ENCODE data around the gene PRKCQ. TPM values are rescaled to one million over a fixed set of nuclear protein-coding genes. Genes with fewer than 3 reads are reported as not detected.

The PRKCQ gene
- total and polyA plus RNA-seq, 2 of the 4 experiments (the other 2 are of a cell fraction), result under 0.01 to 0.03 TPM

GRCh38 chr10:6514844-6515780 lies 65.0 kb downstream of the PRKCQ start:
- Histone ChIP-seq H3K27me3 (ENCODE audit: control insufficient read depth, insufficient read depth, low read length) (peaks cover 13% of the 10 kb centered on the region), H3K9me1 (ENCODE audit: insufficient read depth, low read length) (no peaks in the 10 kb centered on the region), H2BK20ac (ENCODE audit: low read depth, low read length) (no peak overlapping the region), H3K36me3 (ENCODE audit: control insufficient read depth, insufficient read depth, low read length) (no peaks in the 10 kb centered on the region), H3K23ac (ENCODE audit: low read depth, low read length) (no peak overlapping the region), H3K14ac (replicated peaks; ENCODE audit: low read depth, low read length) (no peak overlapping the region), H2BK120ac (ENCODE audit: low read depth, low read length) (no peak overlapping the region), H4K5ac (ENCODE audit: low read depth, low read length) (no peak overlapping the region), H3K4ac (ENCODE audit: low read depth, low read length) (no peak overlapping the region), H2AFZ (replicated peaks; ENCODE audit: low read length, poor library complexity) (no peak overlapping the region), H3K18ac (ENCODE audit: low read depth, low read length) (no peak overlapping the region), H4K91ac (ENCODE audit: insufficient read depth, low read depth, low read length) (no peak overlapping the region), H3K4me3 (ENCODE audit: insufficient read depth, low read depth, low read length) (no peak overlapping the region), H3K4me2 (ENCODE audit: low read depth, low read length) (no peak overlapping the region), H2AK9ac (replicated peaks; ENCODE audit: low read depth, low read length, poor library complexity) (no peak overlapping the region), H2BK5ac (ENCODE audit: low read depth, low read length, poor library complexity, severe bottlenecking) (no peak overlapping the region), H2BK15ac (ENCODE audit: low read depth, low read length) (no peak overlapping the region), H3K56ac (ENCODE audit: extremely low read depth, insufficient read depth, low read length) (no peak overlapping the region), H2AK5ac (ENCODE audit: low read depth, low read length) (no peak overlapping the region), H3K27ac (ENCODE audit: insufficient read depth, low read length) (no peak overlapping the region), H3K9ac (ENCODE audit: low read depth, low read length) (no peak overlapping the region), H4K20me1 (ENCODE audit: insufficient read depth, low read length) (no peaks in the 10 kb centered on the region), H3K79me1 (ENCODE audit: low read depth in 1 of 2, low read length in 2 of 2) (no peaks in the 10 kb centered on the region), H3K4me1 (ENCODE audit: control insufficient read depth, insufficient read depth, low read length) (no peaks in the 10 kb centered on the region), H4K8ac (ENCODE audit: low read depth in 2 of 2, low read length in 2 of 2) (no peak overlapping the region), H3K9me3 (ENCODE audit: control insufficient read depth, insufficient read depth, low read length) (no peaks in the 10 kb centered on the region)
- 60% methylated on average over 5 of the region's 15 CpGs; no CpG with 5 or more reads in 1 of the 2 experiments for WGBS, 2 experiments (ENCODE audit: extremely low coverage in 2 of 2, insufficient read length in 1 of 2)
- CTCF ChIA-PET, result no interaction called here
- in situ Hi-C loops (cut with MboI; ENCODE audit: low sequenced_read_pairs) (no loop called here), intact Hi-C loops (cut with micrococcal nuclease) (no loop called here), dilution Hi-C loops (cut with HindIII; ENCODE audit: low sequenced_read_pairs, unreplicated experiment) (no loop called here)
- DNase-seq, result no peak
- POLR2A ChIA-PET (ENCODE audit: unreplicated experiment), result no interaction called here
- ATAC-seq (ENCODE audit: low read depth), result no peak
- BruUV-seq (replicated peaks), result no TSS peak
- no peak for TF ChIP-seq RCOR1 (IDR thresholded peaks at IDR 0.05; ENCODE audit: insufficient replicate concordance, low read length)
- no peak for TF ChIP-seq FOS (IDR thresholded peaks at IDR 0.05; ENCODE audit: low read depth, low read length)
- no peak for TF ChIP-seq RAD21 (IDR thresholded peaks at IDR 0.05; ENCODE audit: low read length)
- no peak for TF ChIP-seq USF2 (IDR thresholded peaks at IDR 0.05; ENCODE audit: low read depth, low read length)
- no peak for TF ChIP-seq CTCF (conservative IDR thresholded peaks at IDR 0.05; ENCODE audit: low read depth, low read length)
- no peak for TF ChIP-seq MAFK (IDR thresholded peaks at IDR 0.05; ENCODE audit: low read depth, low read length)
- no peak for TF ChIP-seq POLR2A (IDR thresholded peaks at IDR 0.05; ENCODE audit: low read depth, low read length)
- TF ChIP-seq CHD1 (IDR thresholded peaks at IDR 0.05; ENCODE audit: low read depth, low read length), result no peak
- no peak for TF ChIP-seq CEBPB (IDR thresholded peaks at IDR 0.05; ENCODE audit: low read depth, low read length)
- TF ChIP-seq RFX5 (IDR thresholded peaks at IDR 0.05; ENCODE audit: low read depth, low read length), result no peak
- no peak for TF ChIP-seq ELK1 (IDR thresholded peaks at IDR 0.05; ENCODE audit: borderline replicate concordance, low read depth, low read length)
- TF ChIP-seq SMC3 (IDR thresholded peaks at IDR 0.05; ENCODE audit: low read depth, low read length), result no peak
- TF ChIP-seq MXI1 (IDR thresholded peaks at IDR 0.05; ENCODE audit: borderline replicate concordance, low read depth, low read length), result no peak
- TF ChIP-seq BHLHE40 (IDR thresholded peaks at IDR 0.05; ENCODE audit: low read depth, low read length), result no peak
- no peak for TF ChIP-seq MAZ (IDR thresholded peaks at IDR 0.05; ENCODE audit: borderline replicate concordance, low read depth, low read length)
